ENCODE measurements around the gene TBC1D14. TPM values are rescaled to one million over a fixed set of nuclear protein-coding genes. Genes with fewer than 3 reads are reported as not detected.
"Not testable (repeated sequence)": the region's sequence is repeated elsewhere in the genome, so short reads cannot be mapped to it uniquely, and the experiment has no call there.

The TBC1D14 gene
- total and polyA plus RNA-seq, 11 donors: 9.8 to 51.0 (median 34.3) TPM

- H3K27me3 ChIP-seq: no peaks in the 10 kb centered on the region
- H3K27ac ChIP-seq: peak overlapping the region; percentile 18 to 100 (median 99)
- H3K4me1 ChIP-seq: peaks cover 4 to 63% (median 35%) of the 10 kb centered on the region in 12 donors
- peak overlapping the region; percentile 54 to 99 (median 90) for H3K4me3 ChIP-seq
- no peaks in the 10 kb centered on the region for H3K9me3 ChIP-seq
- ATAC-seq: peak in 2 of 4 donors; percentile 5
- H3K36me3 ChIP-seq: no peaks in the 10 kb centered on the region
- peak in 2 of 5 donors; percentile 58 to 75 for DNase-seq
- 0 to 3% (median 0%) methylated on average over 9 to 58 of the region's 58 CpGs for WGBS, 4 donors
- intact Hi-C loops (cut with DNase I): loop anchor here (1.0 to 10.0 kb wide), 9 partner anchors 75 to 165 kb away; partner anchors contain the start of genes TADA2B (in 2 of the 10) and GRPEL1 (in 1 of the 10)
- no peak for TF ChIP-seq POLR2A (IDR thresholded peaks at IDR 0.05)
- TF ChIP-seq CTCF (IDR thresholded peaks at IDR 0.05): no peak
Observed at GRCh38 chr4:6909970-6910339, 329 bp downstream of the TBC1D14 start.

- intact Hi-C loops (cut with DNase I): loop anchor here in 4 of 10 donors (5.0 to 10.0 kb wide), 3 partner anchors 74 to 144 kb away; no protein-coding TSS in a partner anchor
- TF ChIP-seq POLR2A (IDR thresholded peaks at IDR 0.05): no peak
- no peak for TF ChIP-seq CTCF (IDR thresholded peaks at IDR 0.05)
- ATAC-seq: no peak
- no peak for DNase-seq
- no peaks in the 10 kb centered on the region for H3K27me3 ChIP-seq
- H3K27ac ChIP-seq: peak overlapping the region; percentile 15 to 100 (median 98)
- H3K36me3 ChIP-seq: no peaks in the 10 kb centered on the region
- H3K4me3 ChIP-seq: peak overlapping the region; percentile 54 to 99 (median 90)
- 25 to 32% (median 30%) methylated on average over 28 to 31 of the region's 31 CpGs for WGBS, 4 donors
- H3K9me3 ChIP-seq: no peaks in the 10 kb centered on the region
- H3K4me1 ChIP-seq: peaks cover 4 to 68% (median 35%) of the 10 kb centered on the region in 12 donors
Observed at GRCh38 chr4:6910340-6910959, 824 bp downstream of the TBC1D14 start.

GRCh38 chr4:6910960-6911874, 1.6 kb downstream of the TBC1D14 start:
- no peaks in the 10 kb centered on the region for H3K27me3 ChIP-seq
- ATAC-seq (no peak), DNase-seq (no peak)
- no peak for TF ChIP-seq CTCF (IDR thresholded peaks at IDR 0.05)
- no peak for TF ChIP-seq POLR2A (IDR thresholded peaks at IDR 0.05)
- H3K4me1 ChIP-seq: peaks cover 4 to 76% (median 36%) of the 10 kb centered on the region in 12 donors
- peak overlapping the region in 10 of 12 donors; percentile 18 to 100 (median 60) for H3K27ac ChIP-seq
- no peaks in the 10 kb centered on the region for H3K36me3 ChIP-seq
- H3K9me3 ChIP-seq: no peaks in the 10 kb centered on the region
- peak overlapping the region in 10 of 12 donors; percentile 80 to 99 (median 90) for H3K4me3 ChIP-seq
- 90 to 95% (median 94%) methylated on average over 14 to 15 of the region's 15 CpGs for WGBS, 4 donors
- intact Hi-C loops (cut with DNase I): loop anchor here in 4 of 10 donors (5.0 to 10.0 kb wide), 3 partner anchors 74 to 144 kb away; no protein-coding TSS in a partner anchor

- not testable (repeated sequence) for H3K27me3 ChIP-seq, H3K36me3 ChIP-seq, H3K9me3 ChIP-seq, DNase-seq, ATAC-seq
- H3K27ac ChIP-seq: peak overlapping the region in 11 of 12 donors; percentile 0 to 99 (median 48)
- WGBS, 4 donors: 82 to 88% (median 86%) methylated on average over 10 of the region's 10 CpGs
- peak overlapping the region in 2 of 12 donors; percentile 89 to 91 for H3K4me3 ChIP-seq
- intact Hi-C loops (cut with DNase I): loop anchor here in 4 of 10 donors (5.0 to 10.0 kb wide), 3 partner anchors 73 to 143 kb away; no protein-coding TSS in a partner anchor
- peaks cover 6 to 83% (median 42%) of the 10 kb centered on the region in 12 donors for H3K4me1 ChIP-seq
Observed at GRCh38 chr4:6911917-6912316, 2.3 kb downstream of the TBC1D14 start.

Data from heart left ventricle (tissue), 16 donors.